Spleen (tissue), 7 donors: ENCODE results near the gene KY.

ENCODE experiments used
- CTCF ChIP-seq, 11 experiments: fragments of 200-600 bp in 7 of 11; fragments of 450-650 bp in 4 of 11; sonication (generic) in 4 of 11; IDR thresholded peaks in 8 of 11; conservative IDR thresholded peaks in 3 of 11; 1 replicate in 7 of 11; 2 replicates in 4 of 11; pipeline versions ENCODE4 v1.4.0 to v1.8.0; 2016 to 2021; ENCODE audit warnings: antibody characterized with exemption in 11 of 11, inconsistent platforms in 4 of 11, mild to moderate bottlenecking in 1 of 11
- POLR2A ChIP-seq, 3 donors: fragments of 450-650 bp; IDR thresholded peaks; one replicate each; pipeline ENCODE4 v1.5.1; 2017; ENCODE audit warnings: antibody characterized with exemption in 3 of 3, mild to moderate bottlenecking in 1 of 3
- POLR2AphosphoS5 ChIP-seq, 3 donors: sonication (generic); formaldehyde crosslinking; IDR thresholded peaks; one replicate each; pipeline ENCODE4 v1.5.1; 2017; ENCODE audit warnings: antibody characterized with exemption in 3 of 3
- donor health status: DM: no; HTN: no; CAD: no; lungs with moderate emphysema.
- donor health status: DM: no; HTN: no; CAD: no.
- donor health status: DM: no; HTN: no; CAD: no.

DNA sequence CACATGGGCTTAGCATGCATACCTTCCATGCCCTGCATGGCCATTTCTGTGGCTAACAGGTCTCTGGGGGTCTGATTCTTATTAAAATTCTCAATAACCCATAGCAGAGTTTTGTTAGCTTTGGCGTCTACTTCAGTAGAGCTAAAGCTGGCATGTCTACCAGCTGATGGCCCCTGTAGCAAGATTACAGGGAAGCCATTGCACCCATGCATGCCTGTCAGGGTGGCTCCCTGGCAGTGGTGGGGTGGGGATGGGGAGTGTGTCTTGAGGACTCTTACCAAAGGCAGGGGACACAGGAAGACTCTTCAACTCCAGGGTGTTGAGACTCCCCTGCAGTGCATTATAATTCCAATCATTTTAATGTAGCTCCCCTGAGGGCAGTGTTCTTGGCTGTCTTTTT lies 4.7 kb downstream of the KY start:
- no peak for TF ChIP-seq POLR2A (IDR thresholded peaks at IDR 0.05)
- no peak for TF ChIP-seq POLR2AphosphoS5 (IDR thresholded peaks at IDR 0.05)
- TF ChIP-seq CTCF (IDR thresholded peaks at IDR 0.05 in 8 of 11, conservative IDR thresholded peaks at IDR 0.05 in 3 of 11), result no peak
